HepG2 (cell line): Measurements from ENCODE around the gene SUCLG2. TPM values are rescaled to one million over a fixed set of nuclear protein-coding genes. Genes with fewer than 3 reads are reported as not detected.
A peak's percentile ranks its signal among the peaks of the same experiment; 100 is the strongest.

ENCODE experiments used
- ATAC-seq: fragments of 200-7000 bp; cut with Tn5 transposase; 3 replicates; pipeline ENCODE4 v1.9.1; 2020; ENCODE audit warnings: mild to moderate bottlenecking, moderate library complexity
- BruUV-seq: library from RNA; stranded (reverse); fragments of 400-500 nt; replicated peaks from 2 replicates; lab custom pipeline; 2021; lab: Mats Ljungman, UMichigan
- CTCF ChIA-PET: fragments of 300-600 bp; formaldehyde crosslinking; extraction: SDS; loops from one replicate; lab custom pipeline; 2021; ENCODE audit warnings: low total read pairs, inconsistent platforms, low intra/inter-chr PET ratio; lab: Yijun Ruan, JAX
- POLR2A ChIA-PET: fragments of 350-600 bp; sonication (Branson Sonifier 250); formaldehyde crosslinking; loops from one replicate; lab custom pipeline; 2020; ENCODE audit warnings: antibody characterized with exemption, inconsistent platforms; lab: Yijun Ruan, JAX
- DNase-seq: peaks from one replicate; pipeline ENCODE4 v3.0.0-alpha.2; 2015; ENCODE audit warnings: low spot score
- FAIRE-seq: peaks from 3 replicates; lab custom pipeline; 2011; peaks lifted over from hg19 to GRCh38; lab: Jason Lieb, UNC
- H2AFZ ChIP-seq: one replicate; pipeline ENCODE4 v1.6.1; 2011; ENCODE audit warnings: low read length, inconsistent platforms
- H3K27ac ChIP-seq: fragments of 300-600 bp; 3 replicates; pipeline ENCODE4 v1.8.0; 2011; ENCODE audit warnings: mixed run types, mild to moderate bottlenecking, mixed read lengths, low read length, inconsistent platforms; ENCODE audit not compliant: insufficient read depth; ENCODE audit errors: extremely low read length
- H3K27me3 ChIP-seq, 2 experiments: fragments of 200-600 bp in 1 of 2; 2 replicates in 1 of 2; 3 replicates in 1 of 2; pipeline versions ENCODE4 v1.6.0 to v1.8.0; 2011; ENCODE audit warnings: low read length in 2 of 2, mild to moderate bottlenecking in 2 of 2, moderate library complexity in 2 of 2, inconsistent platforms in 1 of 2; ENCODE audit not compliant: insufficient read depth in 2 of 2, control insufficient read depth in 1 of 2
- H3K36me3 ChIP-seq, 2 experiments: fragments of 200-600 bp in 1 of 2; replicated peaks in 1 of 2; 2 replicates in 1 of 2; 3 replicates in 1 of 2; pipeline versions ENCODE4 v1.5.1 to v1.8.0; 2011; ENCODE audit warnings: low read length in 2 of 2, inconsistent platforms in 1 of 2; ENCODE audit not compliant: insufficient read depth in 2 of 2, control insufficient read depth in 1 of 2
- H3K4me1 ChIP-seq: 2 replicates; pipeline ENCODE4 v1.5.1; 2012; ENCODE audit warnings: low read length, inconsistent platforms; ENCODE audit not compliant: insufficient read depth
- H3K4me2 ChIP-seq: 2 replicates; pipeline ENCODE4 v1.6.0; 2011; ENCODE audit warnings: low read depth, low read length, inconsistent platforms
- H3K4me3 ChIP-seq, 3 experiments: fragments of 200-600 bp in 1 of 3; sonication (generic), shearing (Covaris generic) in 1 of 3; replicated peaks in 1 of 3; 2 replicates each; pipeline ENCODE4 v1.5.1; 2011 to 2016; ENCODE audit warnings: low read length in 3 of 3, inconsistent platforms in 2 of 3, low read depth in 2 of 3, mild to moderate bottlenecking in 2 of 3, control low read depth in 1 of 3, mixed read lengths in 1 of 3; ENCODE audit not compliant: insufficient read depth in 1 of 3
- H3K79me2 ChIP-seq: one replicate; pipeline ENCODE4 v1.6.1; 2011; ENCODE audit warnings: low read length, inconsistent platforms; ENCODE audit not compliant: insufficient read depth
- H3K9ac ChIP-seq: 2 replicates; pipeline ENCODE4 v1.6.0; 2011; ENCODE audit warnings: mild to moderate bottlenecking, low read depth, low read length, inconsistent platforms; ENCODE audit not compliant: insufficient read depth
- H3K9me3 ChIP-seq: 2 replicates; pipeline ENCODE4 v1.5.1; 2012; ENCODE audit warnings: mild to moderate bottlenecking, low read length
- H4K20me1 ChIP-seq: 2 replicates; pipeline ENCODE4 v1.6.0; 2011; ENCODE audit warnings: inconsistent platforms, mild to moderate bottlenecking, low read length, moderate library complexity; ENCODE audit not compliant: insufficient read depth
- GMEB1 ChIP-seq: sonication (generic); formaldehyde crosslinking; IDR thresholded peaks from 2 replicates; pipeline ENCODE4 v1.5.1; 2020; ENCODE audit warnings: missing genetic modification reagents, mild to moderate bottlenecking, borderline replicate concordance
- MAFF ChIP-seq: IDR thresholded peaks from 2 replicates; pipeline ENCODE4 v1.6.1; 2011; ENCODE audit warnings: low read depth, low read length, improper control_type of control experiment
- MAFK ChIP-seq, 2 experiments: IDR thresholded peaks in 1 of 2; conservative IDR thresholded peaks in 1 of 2; 2 replicates each; pipeline ENCODE4 v1.6.1; 2011; ENCODE audit warnings: improper control_type of control experiment in 2 of 2, low read length in 2 of 2
- SMC3 ChIP-seq: IDR thresholded peaks from 2 replicates; pipeline ENCODE4 v1.6.1; 2011; ENCODE audit warnings: low read length, improper control_type of control experiment
- STAG1 ChIP-seq: sonication (generic); formaldehyde crosslinking; IDR thresholded peaks from 2 replicates; pipeline ENCODE4 v1.4.0; 2020; ENCODE audit warnings: missing genetic modification reagents
- ZNF547 ChIP-seq: sonication (generic); formaldehyde crosslinking; IDR thresholded peaks from 2 replicates; pipeline ENCODE4 v1.5.1; 2020; ENCODE audit warnings: mild to moderate bottlenecking, missing genetic modification reagents
- WGBS: methylation state at CpG from one replicate; pipeline ENCODE4 v1.1.6; 2017; ENCODE audit warnings: low lambda C conversion rate; 5-methylcytosine and 5-hydroxymethylcytosine counted together
- in situ Hi-C: cut with HindIII; loops from 2 replicates; pipeline ENCODE4 v1.10.0; 2017; ENCODE audit warnings: low pct_unique_long_range_greater_than_20kb; ENCODE audit not compliant: extremely low pct_ligation_motif_present
- intact Hi-C: fragments of 100-400 bp; cut with micrococcal nuclease; formaldehyde crosslinking; loops from one replicate; pipeline ENCODE4 v1.10.0; 2022; ENCODE audit not compliant: unreplicated experiment
- polyA plus RNA-seq, 8 experiments: library from polyadenylated mRNA; depleted of rRNA in 3 of 8; stranded (reverse) in 7 of 8; unstranded in 1 of 8; fragments of >200 nt; fragmentation: Illumina TruSeq in 4 of 8; extraction: Trizol in 4 of 8; gene quantifications; 2 replicates each; pipeline versions ENCODE4 v1.2.1 to v1.2.3, GENCODE V29; 2011 to 2016; ENCODE audit warnings: low read depth in 4 of 8, missing spikeins in 1 of 8, mixed read lengths in 1 of 8; ENCODE audit not compliant: insufficient read depth in 1 of 8
- total RNA-seq, 5 experiments: library from RNA; depleted of rRNA; stranded (reverse); fragments of >200 nt; fragmentation: Illumina TruSeq; extraction: Trizol; gene quantifications; 2 replicates each; pipeline ENCODE4 v1.2.3, GENCODE V29; 2016; ENCODE audit warnings: low read depth in 1 of 5
- TF ChIP-seq, protein P1 (sequence below): sonication (generic); formaldehyde crosslinking; IDR thresholded peaks from 2 replicates; pipeline ENCODE4 v1.4.0; 2020; ENCODE audit warnings: missing genetic modification reagents
- TF ChIP-seq, protein P2 (sequence below): sonication (generic); formaldehyde crosslinking; IDR thresholded peaks from 2 replicates; pipeline ENCODE4 v1.5.0; 2020; ENCODE audit warnings: mild to moderate bottlenecking, missing genetic modification reagents, moderate library complexity

The SUCLG2 gene
- total and polyA plus RNA-seq, 2 of the 13 experiments (the other 11 are each of a cell fraction or from before 2014, with no cell fraction given), result 21.4 to 64.9 TPM

GRCh38 chr3:67384760-67385397, 269.5 kb downstream of the SUCLG2 start:
- ATAC-seq (peak; percentile 82), DNase-seq (peak; percentile 23), FAIRE-seq (peak; percentile 49)
- POLR2A ChIA-PET, result no interaction called here
- in situ Hi-C loops (loop anchor here (5.0 kb wide), 1 partner anchor 407 kb away; no protein-coding TSS in a partner anchor), intact Hi-C loops (loop anchor here (5.0 kb wide), 2 partner anchors 632 to 1587 kb away; no protein-coding TSS in a partner anchor)
- Histone ChIP-seq H3K4me2 (no peak overlapping the region), H2AFZ (no peak overlapping the region), H3K79me2 (no peaks in the 10 kb centered on the region), H3K4me1 (no peaks in the 10 kb centered on the region), H3K27me3 (no peaks in the 10 kb centered on the region), H3K36me3 (no peaks in the 10 kb centered on the region; a peak in 1 of 5 replicates), H3K9me3 (no peaks in the 10 kb centered on the region), H3K27ac (no peak overlapping the region), H3K9ac (no peak overlapping the region), H3K4me3 (no peak overlapping the region), H4K20me1 (no peaks in the 10 kb centered on the region)
- BruUV-seq, result no TSS peak
- 84% methylated on average over 9 of the region's 10 CpGs for WGBS
- CTCF ChIA-PET, result interaction anchor here (2.4 kb wide), 1 partner anchor 405 kb away, joined by 10 read pairs; no protein-coding TSS in a partner anchor
- no peak for TF ChIP-seq ZNF547 (CRISPR knock-in tag)
- peak; percentile 63 for TF ChIP-seq SMC3
- peak; percentile 65 for TF ChIP-seq STAG1 (CRISPR knock-in tag)
- TF ChIP-seq, protein P1, sequence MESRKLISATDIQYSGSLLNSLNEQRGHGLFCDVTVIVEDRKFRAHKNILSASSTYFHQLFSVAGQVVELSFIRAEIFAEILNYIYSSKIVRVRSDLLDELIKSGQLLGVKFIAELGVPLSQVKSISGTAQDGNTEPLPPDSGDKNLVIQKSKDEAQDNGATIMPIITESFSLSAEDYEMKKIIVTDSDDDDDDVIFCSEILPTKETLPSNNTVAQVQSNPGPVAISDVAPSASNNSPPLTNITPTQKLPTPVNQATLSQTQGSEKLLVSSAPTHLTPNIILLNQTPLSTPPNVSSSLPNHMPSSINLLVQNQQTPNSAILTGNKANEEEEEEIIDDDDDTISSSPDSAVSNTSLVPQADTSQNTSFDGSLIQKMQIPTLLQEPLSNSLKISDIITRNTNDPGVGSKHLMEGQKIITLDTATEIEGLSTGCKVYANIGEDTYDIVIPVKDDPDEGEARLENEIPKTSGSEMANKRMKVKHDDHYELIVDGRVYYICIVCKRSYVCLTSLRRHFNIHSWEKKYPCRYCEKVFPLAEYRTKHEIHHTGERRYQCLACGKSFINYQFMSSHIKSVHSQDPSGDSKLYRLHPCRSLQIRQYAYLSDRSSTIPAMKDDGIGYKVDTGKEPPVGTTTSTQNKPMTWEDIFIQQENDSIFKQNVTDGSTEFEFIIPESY, result peak; percentile 58
- TF ChIP-seq GMEB1 (CRISPR knock-in tag), result no peak
- TF ChIP-seq MAFF, result 0 out of 2 replicates have a peak, but pooled peaks have one; percentile 16
- TF ChIP-seq, protein P2, sequence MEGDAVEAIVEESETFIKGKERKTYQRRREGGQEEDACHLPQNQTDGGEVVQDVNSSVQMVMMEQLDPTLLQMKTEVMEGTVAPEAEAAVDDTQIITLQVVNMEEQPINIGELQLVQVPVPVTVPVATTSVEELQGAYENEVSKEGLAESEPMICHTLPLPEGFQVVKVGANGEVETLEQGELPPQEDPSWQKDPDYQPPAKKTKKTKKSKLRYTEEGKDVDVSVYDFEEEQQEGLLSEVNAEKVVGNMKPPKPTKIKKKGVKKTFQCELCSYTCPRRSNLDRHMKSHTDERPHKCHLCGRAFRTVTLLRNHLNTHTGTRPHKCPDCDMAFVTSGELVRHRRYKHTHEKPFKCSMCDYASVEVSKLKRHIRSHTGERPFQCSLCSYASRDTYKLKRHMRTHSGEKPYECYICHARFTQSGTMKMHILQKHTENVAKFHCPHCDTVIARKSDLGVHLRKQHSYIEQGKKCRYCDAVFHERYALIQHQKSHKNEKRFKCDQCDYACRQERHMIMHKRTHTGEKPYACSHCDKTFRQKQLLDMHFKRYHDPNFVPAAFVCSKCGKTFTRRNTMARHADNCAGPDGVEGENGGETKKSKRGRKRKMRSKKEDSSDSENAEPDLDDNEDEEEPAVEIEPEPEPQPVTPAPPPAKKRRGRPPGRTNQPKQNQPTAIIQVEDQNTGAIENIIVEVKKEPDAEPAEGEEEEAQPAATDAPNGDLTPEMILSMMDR (CRISPR knock-in tag), result peak; percentile 64
- TF ChIP-seq MAFK (conservative IDR thresholded peaks at IDR 0.05 in 1 of 2, IDR thresholded peaks at IDR 0.05 in 1 of 2; ENCODE audit: low read length in 2 of 2), result peak; percentile 39 to 41; a peak in 1 of 4 replicates
